T-helper 2 cell (primary cell): ENCODE data around the gene HMGN2.
"Not testable (repeated sequence)": the region's sequence is repeated elsewhere in the genome, so short reads cannot be mapped to it uniquely, and the experiment has no call there.

ENCODE experiments used
- DNase-seq, 5 experiments: peaks; one replicate each; pipeline versions ENCODE4 v3.0.0 to v3.0.0-alpha.2; 2012 to 2022

HMGN2 gene

GRCh38 chr1:26477446-26478152 is 5.4 kb downstream of the HMGN2 start:
- DNase-seq = no peak

GRCh38 chr1:26478159-26478558 is 5.9 kb downstream of the HMGN2 start:
- DNase-seq = no peak

GRCh38 chr1:26478988-26479387 is 6.7 kb downstream of the HMGN2 start:
- DNase-seq = no peak

GRCh38 chr1:26482921-26483320 is 10.7 kb downstream of the HMGN2 start:
- DNase-seq = no peak

- DNase-seq = no peak
These were observed 11.7 kb downstream of the HMGN2 start for GRCh38 chr1:26483980-26484379.

GRCh38 chr1:26490155-26490554 is 17.9 kb downstream of the HMGN2 start:
- DNase-seq = no peak

GRCh38 chr1:26493267-26493666 is 21.0 kb downstream of the HMGN2 start:
- DNase-seq = no peak

- no peak for DNase-seq
These were observed 21.7 kb downstream of the HMGN2 start for GRCh38 chr1:26493938-26494337.

- DNase-seq = no peak
These were observed 24.6 kb downstream of the HMGN2 start for GRCh38 chr1:26496861-26497260.

GRCh38 chr1:26498894-26499293 is 26.7 kb downstream of the HMGN2 start:
- DNase-seq = no peak

- peak; percentile 72 to 91 (median 81) for DNase-seq
These were observed 28.4 kb downstream of the HMGN2 start for GRCh38 chr1:26500488-26501175.

- not testable (repeated sequence) for DNase-seq
These were observed 38.5 kb downstream of the HMGN2 start for GRCh38 chr1:26510711-26511110.

- DNase-seq = not testable (repeated sequence)
These were observed 43.6 kb downstream of the HMGN2 start for GRCh38 chr1:26515836-26516235.

- no peak for DNase-seq
These were observed 44.9 kb downstream of the HMGN2 start for GRCh38 chr1:26516987-26517765.

- DNase-seq = no peak
These were observed 45.5 kb downstream of the HMGN2 start for GRCh38 chr1:26517766-26518049.

- no peak for DNase-seq
These were observed 46.1 kb downstream of the HMGN2 start for GRCh38 chr1:26518355-26518754.

GRCh38 chr1:26520339-26520738 is 48.1 kb downstream of the HMGN2 start:
- DNase-seq = no peak

GRCh38 chr1:26521669-26522030 is 49.4 kb downstream of the HMGN2 start:
- no peak for DNase-seq

GRCh38 chr1:26522073-26522472 is 49.8 kb downstream of the HMGN2 start:
- no peak for DNase-seq

GRCh38 chr1:26524181-26524580 is 51.9 kb downstream of the HMGN2 start:
- no peak for DNase-seq
